Kidney (tissue), 14 donors: ENCODE measurements around the gene SP9. TPM values are rescaled to one million over a fixed set of nuclear protein-coding genes. Genes with fewer than 3 reads are reported as not detected.

Experiments
- DNase-seq, 5 donors: peaks; one replicate each; pipeline ENCODE4 v3.0.0-alpha.2; 2013 to 2020
- FAIRE-seq: peaks from 2 replicates; lab custom pipeline; 2012; peaks lifted over from hg19 to GRCh38; lab: Jason Lieb, UNC
- H3K27ac ChIP-seq, 2 donors: one replicate each; pipeline ENCODE4 v1.7.0; 2013; ENCODE audit warnings: low read depth in 2 of 2, low read length in 2 of 2, inconsistent platforms in 1 of 2
- H3K27me3 ChIP-seq: one replicate; pipeline ENCODE4 v1.7.1; 2013; ENCODE audit warnings: low read length, inconsistent platforms; ENCODE audit not compliant: control insufficient read depth, insufficient read depth
- H3K36me3 ChIP-seq, 3 donors: one replicate each; pipeline versions ENCODE4 v1.7.0 to v1.7.1; 2013; ENCODE audit warnings: low read length in 3 of 3, control low read depth in 1 of 3, inconsistent platforms in 1 of 3; ENCODE audit not compliant: insufficient read depth in 3 of 3, control insufficient read depth in 2 of 3
- H3K4me1 ChIP-seq, 3 donors: one replicate each; pipeline versions ENCODE4 v1.7.0 to v1.7.1; 2013; ENCODE audit warnings: low read length in 3 of 3, inconsistent platforms in 1 of 3, low read depth in 1 of 3; ENCODE audit not compliant: control insufficient read depth in 2 of 3, insufficient read depth in 2 of 3
- H3K4me3 ChIP-seq, 3 donors: one replicate each; pipeline versions ENCODE4 v1.7.0 to v1.8.1; 2013; ENCODE audit warnings: low read length in 3 of 3, control low read depth in 1 of 3, inconsistent platforms in 1 of 3
- H3K9ac ChIP-seq, 3 donors: one replicate each; pipeline versions ENCODE4 v1.7.0 to v1.7.1; 2013; ENCODE audit warnings: low read length in 3 of 3, control low read depth in 1 of 3, inconsistent platforms in 1 of 3
- H3K9me3 ChIP-seq, 3 donors: one replicate each; pipeline versions ENCODE4 v1.7.0 to v1.7.1; 2013; ENCODE audit warnings: low read length in 3 of 3, control low read depth in 1 of 3, inconsistent platforms in 1 of 3; ENCODE audit not compliant: control insufficient read depth in 2 of 3, insufficient read depth in 1 of 3
- CTCF ChIP-seq: IDR thresholded peaks from 3 replicates; pipeline ENCODE4 v1.5.1; 2012; ENCODE audit warnings: mild to moderate bottlenecking, moderate library complexity, borderline replicate concordance; ENCODE audit not compliant: insufficient read depth; ENCODE audit errors: extremely low read depth
- intact Hi-C: fragments of 100-400 bp; cut with DNase I; formaldehyde crosslinking; loops from one replicate; pipeline ENCODE4 v1.11.1; 2022
- polyA plus RNA-seq: library from polyadenylated mRNA; stranded (reverse); fragments of 350-450 nt; fragmentation: Illumina TruSeq; extraction: RNeasy Lipid Tissue Mini Kit (QIAGEN cat#74804); gene quantifications from one replicate; pipeline ENCODE4 v1.2.3, GENCODE V29; 2014; ENCODE audit warnings: low read depth, low replicate concordance; ENCODE audit not compliant: insufficient read depth
- total RNA-seq: library from RNA; stranded (reverse); fragmentation: NEBNext Ultra II Directional; extraction: Animal tissue kit (Norgen Biotek cat#: 25700); gene quantifications from one replicate; pipeline ENCODE4 v1.2.1, GENCODE V29; 2021
- donor health status: control.
- donor health status: control.
- donor health status: control.
- donor health status: control.
- donor health status: control.
- donor health status: DM: yes; HTN: yes; CAD: no.
- donor health status: Normal renal cell carcinoma (clear cell type).

The SP9 gene
- total and polyA plus RNA-seq, 2 donors from 2014 or later, result not detected

DNA sequence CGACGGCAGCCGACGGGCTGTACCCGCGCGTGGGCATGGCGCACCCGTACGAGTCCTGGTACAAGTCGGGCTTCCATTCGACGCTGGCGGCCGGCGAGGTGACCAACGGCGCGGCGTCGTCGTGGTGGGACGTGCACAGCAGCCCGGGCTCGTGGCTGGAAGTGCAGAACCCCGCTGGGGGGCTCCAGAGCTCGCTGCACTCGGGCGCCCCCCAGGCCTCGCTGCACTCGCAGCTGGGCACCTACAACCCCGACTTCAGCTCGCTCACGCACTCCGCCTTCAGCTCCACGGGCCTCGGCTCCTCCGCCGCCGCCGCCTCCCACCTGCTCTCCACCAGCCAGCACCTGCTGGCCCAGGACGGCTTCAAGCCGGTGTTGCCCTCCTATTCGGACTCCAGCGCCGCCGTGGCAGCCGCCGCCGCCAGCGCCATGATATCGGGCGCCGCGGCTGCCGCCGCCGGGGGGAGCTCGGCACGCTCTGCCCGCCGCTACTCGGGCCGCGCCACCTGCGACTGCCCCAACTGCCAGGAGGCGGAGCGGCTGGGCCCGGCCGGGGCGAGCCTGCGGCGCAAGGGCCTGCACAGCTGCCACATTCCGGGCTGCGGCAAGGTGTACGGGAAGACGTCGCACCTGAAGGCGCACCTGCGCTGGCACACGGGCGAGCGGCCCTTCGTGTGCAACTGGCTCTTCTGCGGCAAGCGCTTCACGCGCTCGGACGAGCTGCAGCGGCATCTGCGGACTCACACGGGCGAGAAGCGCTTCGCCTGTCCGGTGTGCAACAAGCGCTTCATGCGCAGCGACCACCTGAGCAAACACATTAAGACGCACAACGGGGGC, 2.0 kb downstream of the SP9 start:
- Histone ChIP-seq H3K36me3 (no peaks in the 10 kb centered on the region), H3K9me3 (no peaks in the 10 kb centered on the region), H3K27ac (no peak overlapping the region), H3K4me1 (peaks cover 0 to 11% (median 2%) of the 10 kb centered on the region in 3 donors), H3K4me3 (no peak overlapping the region), H3K9ac (no peak overlapping the region), H3K27me3 (peaks cover 66% of the 10 kb centered on the region)
- peak; percentile 72 to 76 (median 74) for DNase-seq
- no peak for FAIRE-seq
- TF ChIP-seq CTCF, result peak; percentile 4
- intact Hi-C loops, result no loop called here

- Histone ChIP-seq H3K27ac (no peak overlapping the region), H3K4me3 (no peak overlapping the region), H3K9ac (no peak overlapping the region), H3K9me3 (no peaks in the 10 kb centered on the region), H3K27me3 (peaks cover 62% of the 10 kb centered on the region), H3K4me1 (peaks cover 0 to 11% (median 5%) of the 10 kb centered on the region in 3 donors), H3K36me3 (no peaks in the 10 kb centered on the region)
- no peak for FAIRE-seq
- intact Hi-C loops, result no loop called here
- TF ChIP-seq CTCF, result no peak
- peak; percentile 49 to 75 (median 61) for DNase-seq
These were observed 2.8 kb downstream of the SP9 start for GRCh38 chr2:174337337-174338146.

DNA sequence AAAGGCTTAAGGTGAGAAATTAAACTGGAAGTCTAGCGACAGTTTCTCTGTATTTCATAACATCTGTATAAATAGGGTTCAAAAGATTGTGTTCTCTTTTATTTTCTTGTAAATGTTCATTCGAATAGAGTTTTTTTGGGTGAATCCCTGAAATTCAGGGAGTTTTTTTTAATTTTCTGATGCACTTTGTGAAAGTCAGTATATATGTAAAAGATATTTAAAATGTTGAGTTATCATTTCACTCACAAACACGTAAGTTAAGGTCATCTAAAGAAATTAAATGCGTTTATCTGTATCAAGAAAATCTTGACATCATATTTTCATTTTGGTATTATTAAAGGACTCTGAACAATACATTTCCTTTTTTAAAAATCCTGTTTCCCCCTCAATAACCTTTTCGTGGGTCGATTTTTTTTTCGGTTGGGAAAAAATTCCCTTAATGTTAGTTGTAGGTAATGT, 3.4 kb downstream of the SP9 start:
- FAIRE-seq (no peak), DNase-seq (peak in 1 of 5 donors; percentile 13)
- Histone ChIP-seq H3K36me3 (no peaks in the 10 kb centered on the region), H3K27me3 (peaks cover 62% of the 10 kb centered on the region), H3K9me3 (peaks cover 0 to under 1% (median 0%) of the 10 kb centered on the region in 3 donors), H3K4me1 (peaks cover 0 to 11% (median 5%) of the 10 kb centered on the region in 3 donors), H3K4me3 (no peak overlapping the region), H3K27ac (no peak overlapping the region), H3K9ac (no peak overlapping the region)
- intact Hi-C loops, result no loop called here
- no peak for TF ChIP-seq CTCF
